Activated CD4-positive, CD25-positive, alpha-beta regulatory T cell treated with anti-CD3 and anti-CD28 coated beads, Interleukin-2, amount 50 U/mL, for 16 hours (primary cell): ENCODE results near the gene EDAR.

Experiments used
- DNase-seq: peaks from one replicate; pipeline ENCODE4 v3.0.0-alpha.2; 2020; ENCODE audit warnings: low read depth, low spot score

The EDAR gene

DNA sequence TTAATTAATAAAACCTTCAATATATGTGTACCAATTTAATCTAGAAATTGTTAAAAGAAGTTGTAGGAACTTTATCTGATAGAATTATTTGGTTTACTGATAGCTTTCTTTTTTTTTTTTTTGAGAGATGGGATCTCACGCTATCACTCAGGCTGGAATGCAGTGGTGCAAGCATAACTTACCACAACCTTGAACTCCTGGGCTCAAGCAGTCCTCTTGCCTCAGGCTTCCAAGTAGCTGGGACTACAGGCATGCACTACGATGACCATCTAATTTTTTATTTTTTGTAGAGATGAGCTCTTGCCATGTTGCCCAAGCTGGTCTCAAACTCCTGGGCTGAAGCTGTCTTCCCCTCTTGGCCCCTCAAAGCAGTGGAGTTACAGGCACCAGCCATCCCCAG is 135.6 kb downstream of the EDAR start:
- DNase-seq, result no peak

DNA sequence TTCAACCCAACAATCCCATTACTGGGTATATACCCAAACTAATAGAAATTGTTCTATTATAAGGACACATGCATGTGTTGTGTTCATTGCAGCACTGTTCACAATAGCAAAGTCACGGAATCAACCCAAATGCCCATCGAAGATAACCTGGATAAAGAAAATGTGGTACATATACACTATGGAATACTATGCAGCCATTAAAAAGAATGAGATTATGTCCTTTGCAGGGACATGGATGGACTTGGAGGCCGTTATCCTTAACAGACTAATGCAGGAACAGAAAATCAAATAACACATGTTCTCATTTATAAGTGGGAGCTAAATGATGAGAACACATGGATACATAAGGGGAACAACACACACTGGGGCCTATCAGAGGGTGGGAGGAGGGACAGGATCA is 136.6 kb downstream of the EDAR start:
- no peak for DNase-seq

DNA sequence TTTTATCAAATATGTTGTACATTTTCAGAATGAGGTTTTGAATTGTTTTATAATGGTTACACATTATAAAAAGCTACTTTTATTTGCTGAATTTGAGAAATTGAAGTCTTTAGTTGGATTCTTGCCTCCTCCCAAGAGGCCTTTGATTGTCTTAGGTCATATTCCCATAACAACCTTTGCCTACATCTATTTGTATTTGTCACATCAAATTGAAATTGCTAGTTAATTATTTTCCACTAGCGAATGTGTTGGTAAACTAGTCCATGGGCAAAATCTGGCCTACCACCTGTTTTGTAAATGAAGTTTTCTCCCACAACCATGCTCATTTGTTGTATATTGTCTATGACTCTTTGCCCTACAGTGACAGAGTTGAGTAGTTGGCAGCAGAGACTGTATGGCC is 142.0 kb downstream of the EDAR start:
- DNase-seq, result no peak

DNA sequence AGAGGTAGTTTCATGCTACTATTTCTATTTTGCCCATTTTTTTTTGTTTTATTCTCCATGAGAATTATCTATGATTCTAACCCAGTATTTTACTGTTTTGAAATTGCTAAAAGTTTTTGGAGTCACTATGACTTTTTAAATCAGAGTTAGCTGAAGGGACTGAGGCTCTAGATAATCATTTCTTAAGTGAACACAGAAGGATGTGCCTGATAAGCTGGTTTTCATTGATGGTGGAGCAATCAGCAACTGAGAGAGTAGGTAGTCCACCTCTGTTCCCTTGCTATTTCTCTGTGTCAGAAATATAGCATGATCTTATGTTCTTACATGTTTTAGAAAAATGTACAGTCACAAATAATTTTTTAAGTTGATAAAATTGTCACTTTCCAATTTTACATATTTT is 143.1 kb downstream of the EDAR start:
- no peak for DNase-seq
